ENCODE measurements around the gene CCDC81. TPM values are rescaled to one million over a fixed set of nuclear protein-coding genes. Genes with fewer than 3 reads are reported as not detected.

The CCDC81 gene
- polyA plus RNA-seq, 1 donor (not counting 4 experiments of a cell fraction or from before 2014, with no cell fraction given), result 0.42 TPM

- FAIRE-seq (no peak), DNase-seq (ENCODE audit: low read depth, low spot score) (no peak)
- dilution Hi-C loops (cut with MboI; ENCODE audit: extremely low pct_ligation_motif_present, low sequenced_read_pairs), result no loop called here
- H3K79me2 ChIP-seq (ENCODE audit: control insufficient read depth, insufficient read depth, low read length), result no peaks in the 10 kb centered on the region
- H2AFZ ChIP-seq (ENCODE audit: control insufficient read depth, low read length), result no peak overlapping the region
- no peaks in the 10 kb centered on the region for H4K20me1 ChIP-seq (ENCODE audit: control insufficient read depth, extremely low read depth, insufficient read depth, low read length)
- H3K27ac ChIP-seq (ENCODE audit: control insufficient read depth, insufficient read depth, low read length), result no peak overlapping the region
- no peak overlapping the region for H3K4me3 ChIP-seq (ENCODE audit: control insufficient read depth in 2 of 3, extremely low read depth in 1 of 3, insufficient read depth in 2 of 3, low read depth in 1 of 3, low read length in 3 of 3)
- H3K27me3 ChIP-seq (ENCODE audit: control insufficient read depth, extremely low read depth, insufficient read depth, low read length), result no peaks in the 10 kb centered on the region
- no peaks in the 10 kb centered on the region for H3K9me1 ChIP-seq (ENCODE audit: control insufficient read depth, extremely low read depth, insufficient read depth, low read length)
- no peak overlapping the region for H3K4me2 ChIP-seq (ENCODE audit: control insufficient read depth, extremely low read depth, insufficient read depth, low read depth, low read length)
- peaks cover 14% of the 10 kb centered on the region for H3K4me1 ChIP-seq (ENCODE audit: control insufficient read depth, extremely low read depth, insufficient read depth, low read length)
- no peak for TF ChIP-seq CTCF (optimal IDR thresholded peaks at IDR 0.05 in 1 of 3, IDR thresholded peaks at IDR 0.05 in 1 of 3, conservative IDR thresholded peaks at IDR 0.05 in 1 of 3; ENCODE audit: extremely low read depth in 1 of 3, insufficient read depth in 2 of 3, low read length in 3 of 3)
- TF ChIP-seq EZH2 (IDR thresholded peaks at IDR 0.05; ENCODE audit: low read length), result no peak
- H3K9ac ChIP-seq (ENCODE audit: control insufficient read depth, extremely low read depth, insufficient read depth, low read length), result no peak overlapping the region
- H3K36me3 ChIP-seq (ENCODE audit: control insufficient read depth in 2 of 2, extremely low read depth in 1 of 2, insufficient read depth in 2 of 2, low read length in 2 of 2), result no peaks in the 10 kb centered on the region
- H3K9me3 ChIP-seq (ENCODE audit: control insufficient read depth, low read depth, low read length), result no peaks in the 10 kb centered on the region
Measured at GRCh38 chr11:86418106-86418505, 43.4 kb downstream of the CCDC81 start.

- no peak overlapping the region for H3K9ac ChIP-seq (ENCODE audit: control insufficient read depth, extremely low read depth, insufficient read depth, low read length)
- H3K79me2 ChIP-seq (ENCODE audit: control insufficient read depth, insufficient read depth, low read length), result no peaks in the 10 kb centered on the region
- no peaks in the 10 kb centered on the region for H3K27me3 ChIP-seq (ENCODE audit: control insufficient read depth, extremely low read depth, insufficient read depth, low read length)
- no peaks in the 10 kb centered on the region for H3K9me3 ChIP-seq (ENCODE audit: control insufficient read depth, low read depth, low read length)
- FAIRE-seq (no peak), DNase-seq (ENCODE audit: low read depth, low spot score) (no peak)
- H2AFZ ChIP-seq (ENCODE audit: control insufficient read depth, low read length), result no peak overlapping the region
- no peak overlapping the region for H3K4me2 ChIP-seq (ENCODE audit: control insufficient read depth, extremely low read depth, insufficient read depth, low read depth, low read length)
- dilution Hi-C loops (cut with MboI; ENCODE audit: extremely low pct_ligation_motif_present, low sequenced_read_pairs), result no loop called here
- no peak overlapping the region for H3K4me3 ChIP-seq (ENCODE audit: control insufficient read depth in 2 of 3, extremely low read depth in 1 of 3, insufficient read depth in 2 of 3, low read depth in 1 of 3, low read length in 3 of 3)
- H3K27ac ChIP-seq (ENCODE audit: control insufficient read depth, insufficient read depth, low read length), result no peak overlapping the region
- H3K9me1 ChIP-seq (ENCODE audit: control insufficient read depth, extremely low read depth, insufficient read depth, low read length), result no peaks in the 10 kb centered on the region
- H4K20me1 ChIP-seq (ENCODE audit: control insufficient read depth, extremely low read depth, insufficient read depth, low read length), result no peaks in the 10 kb centered on the region
- TF ChIP-seq CTCF (optimal IDR thresholded peaks at IDR 0.05 in 1 of 3, IDR thresholded peaks at IDR 0.05 in 1 of 3, conservative IDR thresholded peaks at IDR 0.05 in 1 of 3; ENCODE audit: extremely low read depth in 1 of 3, insufficient read depth in 2 of 3, low read length in 3 of 3) (no peak), EZH2 (IDR thresholded peaks at IDR 0.05; ENCODE audit: low read length) (no peak)
- H3K36me3 ChIP-seq (ENCODE audit: control insufficient read depth in 2 of 2, extremely low read depth in 1 of 2, insufficient read depth in 2 of 2, low read length in 2 of 2), result no peaks in the 10 kb centered on the region
- peaks cover 14% of the 10 kb centered on the region for H3K4me1 ChIP-seq (ENCODE audit: control insufficient read depth, extremely low read depth, insufficient read depth, low read length)
Measured at GRCh38 chr11:86418513-86418912, 43.8 kb downstream of the CCDC81 start.
